NCI-H1694 treated with DMSO at 0.1 percent for 48 hours (cell line): ENCODE data around the gene ITPR2.

Source experiments
- DNase-seq: peaks from one replicate; lab custom pipeline; 2025; lab: John Stamatoyannopoulos, UW

The ITPR2 gene

GRCh38 chr12:26389343-26389742 lies 443.7 kb downstream of the ITPR2 start:
- no peak for DNase-seq

DNA sequence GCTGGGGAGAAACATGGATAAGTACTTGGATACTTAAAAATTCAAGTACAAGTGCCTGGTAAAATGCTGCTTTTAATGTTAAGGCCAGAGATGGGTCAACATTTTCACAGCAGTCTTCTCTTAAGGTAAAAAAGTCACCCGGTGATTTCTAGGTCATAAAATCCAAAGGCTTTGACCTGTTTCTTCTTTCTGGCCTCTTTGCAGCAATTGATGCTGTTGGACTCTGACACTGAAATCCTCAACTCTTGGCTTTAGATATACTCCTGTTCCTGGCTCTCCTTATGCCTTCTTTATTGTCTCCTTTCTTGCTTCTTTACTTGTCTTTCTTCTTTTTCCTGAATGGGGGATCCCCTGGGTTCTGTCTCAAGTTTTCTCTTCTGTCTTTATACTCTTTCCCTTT lies 448.5 kb downstream of the ITPR2 start:
- DNase-seq, result no peak

DNA sequence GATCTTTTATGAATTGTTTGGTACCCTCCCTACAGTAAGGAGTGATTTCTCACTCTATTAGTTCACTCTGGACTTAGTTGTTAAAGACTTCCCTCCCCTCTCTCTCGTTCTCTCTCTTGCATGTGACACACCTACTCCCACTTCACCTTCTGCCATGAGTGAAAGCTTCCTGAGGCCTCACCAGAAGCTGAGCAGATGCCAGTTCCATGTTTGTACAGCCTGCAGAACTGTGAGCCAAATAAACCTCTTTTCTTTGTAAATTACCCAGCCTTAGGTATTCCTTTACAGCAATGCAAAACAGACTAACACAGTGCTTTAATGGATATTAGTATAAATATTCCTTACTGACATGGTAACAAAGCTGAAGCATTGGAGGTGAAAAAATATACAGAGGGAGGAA lies 450.0 kb downstream of the ITPR2 start:
- no peak for DNase-seq

DNA sequence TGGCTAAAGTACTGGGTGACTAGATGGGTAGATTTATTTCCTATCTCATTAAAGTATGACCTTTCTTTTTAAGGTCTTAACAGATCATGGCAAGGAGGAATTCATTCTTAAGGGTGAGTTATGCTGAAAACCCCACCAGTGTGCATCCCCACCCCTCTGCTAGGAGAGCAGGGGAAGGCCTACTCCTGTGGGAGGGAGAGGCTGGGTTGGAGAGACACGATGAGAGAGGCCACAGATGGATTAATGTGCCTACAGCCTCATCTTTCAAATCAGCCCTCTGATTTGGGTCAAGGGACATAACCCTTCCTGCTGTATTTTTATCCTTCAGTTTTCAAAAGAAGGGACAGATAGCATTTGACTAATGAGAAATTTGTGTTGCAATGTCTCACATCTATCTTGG lies 452.1 kb downstream of the ITPR2 start:
- DNase-seq, result no peak

DNA sequence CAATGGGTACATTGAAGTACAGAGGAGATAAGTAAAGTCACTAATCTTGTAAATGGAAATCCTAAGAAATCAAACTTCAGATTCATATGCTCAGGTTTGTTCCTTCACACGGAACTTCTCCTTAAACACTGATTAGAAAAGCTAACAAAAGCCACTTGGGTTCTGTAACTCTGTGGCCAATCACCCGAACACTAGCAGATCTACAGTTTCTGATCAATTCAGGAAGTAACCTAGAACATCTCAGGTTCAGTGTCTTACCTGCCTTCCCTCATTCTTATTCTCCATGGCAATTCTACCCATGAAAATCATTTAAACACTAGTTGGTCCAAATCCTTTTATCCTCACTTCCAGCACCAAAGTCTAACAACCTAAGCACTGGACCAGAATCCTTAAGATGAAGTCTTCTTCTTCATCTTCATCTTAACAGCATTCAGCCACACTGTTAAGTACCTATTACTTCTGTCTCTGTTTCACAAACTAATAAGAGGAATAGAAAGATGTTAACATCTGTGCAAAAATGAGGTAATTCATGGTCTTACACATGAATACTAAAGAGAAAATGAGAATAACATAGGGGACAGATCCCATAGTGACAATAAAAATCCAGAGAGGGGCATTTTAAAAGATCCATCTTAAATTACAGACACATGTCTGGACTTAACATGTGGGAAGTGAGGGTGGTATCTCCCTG lies 453.1 kb downstream of the ITPR2 start:
- no peak for DNase-seq

DNA sequence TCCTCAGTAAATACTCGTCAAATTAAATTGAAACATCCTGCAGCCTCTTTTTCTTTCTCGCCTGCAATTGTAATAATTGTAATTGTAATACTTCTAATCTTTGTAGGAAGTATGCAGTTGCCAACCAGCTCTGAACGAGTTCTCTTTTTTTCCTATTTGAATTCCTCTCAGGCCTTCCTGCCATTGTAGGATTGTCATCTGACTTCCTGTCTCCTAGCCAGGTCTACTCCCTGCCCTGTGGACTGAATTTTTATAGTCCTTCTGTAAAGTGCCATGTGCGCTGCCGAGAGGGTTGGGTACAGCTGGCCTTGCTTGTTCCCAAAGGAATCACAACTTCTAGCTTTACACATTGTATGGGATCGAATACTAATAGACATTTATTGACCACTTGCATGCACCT lies 454.3 kb downstream of the ITPR2 start:
- DNase-seq, result no peak

DNA sequence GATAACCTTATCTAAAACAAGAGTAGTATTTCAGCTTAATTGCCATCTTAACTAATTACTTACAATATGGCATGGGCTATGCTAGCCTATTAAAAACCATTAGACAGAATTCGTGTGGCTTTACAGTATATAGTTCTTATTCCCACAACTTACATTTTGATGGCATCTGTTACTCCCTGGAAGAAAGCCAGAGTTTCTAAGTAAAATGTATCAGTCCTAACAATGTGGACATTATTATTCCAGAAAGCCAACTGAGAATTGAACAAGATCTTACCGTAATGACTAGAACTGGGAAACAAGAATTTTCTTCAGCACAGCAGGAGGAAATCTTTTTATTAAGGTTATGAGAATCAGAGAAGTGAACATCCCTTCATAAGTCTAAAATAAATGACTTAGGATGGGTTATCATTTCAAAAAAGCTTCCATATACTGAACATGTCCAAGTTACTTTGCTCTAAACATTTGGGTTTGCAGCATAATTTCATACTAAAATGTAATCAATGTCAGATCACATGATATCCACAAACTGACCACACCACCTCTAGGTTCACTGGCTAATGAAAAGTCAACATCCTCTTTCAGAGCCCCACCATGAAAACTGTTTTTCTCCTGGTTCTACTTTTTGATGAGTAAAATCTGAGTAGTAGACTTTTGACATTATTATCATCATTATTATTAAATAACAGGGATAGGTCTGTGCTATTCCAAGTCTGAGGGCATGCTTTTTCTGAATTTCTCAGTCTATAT lies 457.9 kb downstream of the ITPR2 start:
- no peak for DNase-seq

GRCh38 chr12:26373606-26374495 lies 459.1 kb downstream of the ITPR2 start:
- DNase-seq, result no peak

DNA sequence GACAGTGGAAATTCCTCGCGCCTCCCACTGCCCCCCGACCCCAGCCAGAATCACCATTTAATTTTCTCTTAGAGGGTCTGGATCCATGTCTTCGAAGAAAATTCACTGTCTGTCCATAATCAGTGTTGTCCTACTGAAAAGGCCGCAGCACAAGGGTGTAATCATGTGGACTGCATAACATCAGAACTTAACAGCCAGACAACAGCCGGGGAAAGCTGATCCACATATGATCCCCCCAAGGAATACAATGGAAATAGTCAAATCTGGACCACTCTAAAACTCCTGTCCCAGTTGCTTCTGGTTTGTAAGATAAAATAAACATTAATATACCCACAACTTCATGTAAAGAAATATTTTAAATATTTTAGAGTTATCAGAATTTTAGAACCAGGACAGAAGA lies 460.1 kb downstream of the ITPR2 start:
- no peak for DNase-seq

DNA sequence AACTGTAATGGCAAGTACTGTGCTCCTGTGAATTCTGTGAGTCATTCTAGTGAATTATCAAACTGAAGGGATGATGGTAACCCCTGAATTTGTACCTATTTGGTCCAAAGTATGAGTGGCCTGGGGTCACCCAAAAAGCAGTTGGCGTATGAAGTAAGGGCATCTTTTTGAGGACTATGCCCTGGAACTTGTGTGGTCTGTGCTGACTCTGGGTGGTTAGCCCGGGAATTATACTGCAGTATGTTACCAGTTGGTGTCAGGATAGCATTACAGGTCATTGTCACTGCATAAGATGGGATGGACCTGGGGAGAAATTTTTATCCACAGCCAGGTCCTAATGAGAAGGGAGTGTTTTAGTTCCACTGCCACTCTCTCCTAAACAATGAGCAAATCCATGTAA lies 462.9 kb downstream of the ITPR2 start:
- no peak for DNase-seq

GRCh38 chr12:26369588-26369987 lies 463.4 kb downstream of the ITPR2 start:
- DNase-seq, result no peak

GRCh38 chr12:26367991-26368730 lies 464.8 kb downstream of the ITPR2 start:
- DNase-seq, result no peak

GRCh38 chr12:26361964-26362363 lies 471.0 kb downstream of the ITPR2 start:
- no peak for DNase-seq

DNA sequence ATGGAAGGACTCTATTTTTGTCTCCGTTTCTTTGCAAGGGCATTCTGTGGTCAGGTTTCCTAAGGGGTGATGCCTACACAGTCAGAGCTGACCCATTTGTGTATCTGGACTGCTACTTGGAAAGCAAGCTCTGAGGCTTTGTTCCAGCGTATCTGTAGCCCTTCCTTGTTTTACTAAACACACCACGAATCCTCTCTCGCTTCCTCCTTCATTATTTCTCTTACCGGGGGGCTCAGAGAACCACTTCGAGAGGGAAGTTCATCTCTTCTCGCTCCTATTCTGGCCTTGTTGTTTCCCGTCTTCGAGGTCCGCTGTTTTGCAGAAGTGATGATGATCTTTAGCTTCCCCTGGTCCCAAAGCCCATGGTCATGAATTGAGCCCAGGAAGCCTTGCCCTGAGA lies 472.9 kb downstream of the ITPR2 start:
- DNase-seq, result no peak

- no peak for DNase-seq
Observed at GRCh38 chr12:26359576-26359975, 473.4 kb downstream of the ITPR2 start.

GRCh38 chr12:26358651-26359050 lies 474.3 kb downstream of the ITPR2 start:
- DNase-seq, result no peak

DNA sequence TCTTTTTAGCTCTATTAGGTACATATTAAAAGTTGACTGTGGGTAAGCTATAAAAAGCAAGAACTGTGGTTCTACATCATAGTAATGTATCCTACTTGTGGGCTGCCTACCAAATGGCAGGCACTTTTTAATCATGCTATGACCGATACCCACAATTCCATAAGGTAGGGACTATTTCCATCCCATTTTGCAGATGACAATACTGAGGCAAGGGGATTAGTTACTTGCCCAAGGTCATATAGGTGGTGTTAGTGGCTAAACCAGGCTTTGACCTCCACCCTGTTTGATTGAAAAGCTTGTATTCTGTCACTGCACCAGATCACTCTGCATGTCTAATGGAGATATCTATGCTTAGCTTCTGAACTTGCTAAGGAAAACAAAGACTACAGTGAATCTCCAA lies 485.7 kb downstream of the ITPR2 start:
- no peak for DNase-seq

GRCh38 chr12:26346736-26347135 lies 486.3 kb downstream of the ITPR2 start:
- DNase-seq, result no peak

DNA sequence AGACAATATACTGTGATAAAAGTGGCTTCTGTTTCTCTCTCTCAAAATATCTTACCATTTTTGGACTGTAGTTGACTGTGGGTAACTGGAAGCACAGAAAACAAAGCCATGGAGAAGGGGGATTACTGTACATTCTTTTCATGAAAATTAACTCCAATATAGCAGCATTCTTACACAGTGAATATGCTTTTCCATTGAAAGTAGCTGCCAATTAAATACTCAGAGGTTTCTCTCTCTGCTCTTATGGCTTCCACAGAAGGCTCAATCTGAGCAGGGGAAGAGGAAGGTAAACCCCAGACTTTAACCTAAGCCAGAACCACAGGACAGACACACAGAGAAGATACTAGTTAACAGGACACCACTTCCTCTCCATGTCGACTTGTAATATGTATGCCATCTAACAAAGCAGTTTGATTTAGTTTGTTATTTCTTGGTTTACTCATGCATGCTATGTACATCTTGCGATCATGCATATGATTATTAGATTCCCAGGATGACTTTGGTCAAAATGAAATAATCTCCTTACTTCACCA lies 487.5 kb downstream of the ITPR2 start:
- DNase-seq, result no peak

GRCh38 chr12:26341491-26341890 lies 491.5 kb downstream of the ITPR2 start:
- DNase-seq, result no peak

DNA sequence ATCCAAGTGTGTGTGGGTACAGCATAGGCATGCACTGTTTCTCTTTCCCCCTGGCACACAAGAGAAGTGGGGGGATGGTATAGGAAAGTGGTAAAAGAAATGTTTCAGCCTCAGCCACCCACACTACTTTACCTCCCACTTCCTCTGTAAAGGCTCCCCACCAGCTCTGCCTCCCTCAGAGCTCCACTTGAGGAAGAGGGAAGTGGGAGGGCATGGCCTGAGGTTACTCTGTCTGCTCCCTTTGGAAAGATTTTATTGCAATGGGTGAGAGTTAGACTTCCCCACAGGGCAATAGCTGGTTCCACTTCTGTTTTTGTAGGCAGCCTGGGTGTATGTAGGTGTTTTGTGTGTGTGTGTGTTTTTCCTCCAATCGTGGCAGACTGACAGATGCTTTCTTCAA lies 492.3 kb downstream of the ITPR2 start:
- no peak for DNase-seq

DNA sequence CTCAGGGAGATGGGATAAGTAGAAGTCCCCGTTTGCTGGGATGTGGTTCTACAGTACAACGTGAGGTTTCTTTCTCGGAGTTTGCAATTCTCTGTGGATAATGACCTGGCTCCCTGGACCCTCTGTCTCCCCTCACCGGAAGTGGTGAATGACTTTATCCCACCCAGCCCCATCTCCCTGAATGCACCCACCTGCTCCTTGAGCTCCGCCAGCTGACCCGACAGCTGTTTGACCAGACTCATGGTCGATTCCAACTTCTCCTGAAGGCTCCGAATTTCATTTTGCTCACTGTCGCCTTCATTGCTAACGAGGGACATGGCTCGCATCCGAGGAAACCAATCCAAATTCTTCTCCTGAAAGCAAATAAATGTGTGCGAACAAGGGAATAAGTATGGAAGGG lies 493.0 kb downstream of the ITPR2 start:
- no peak for DNase-seq
